Measurements from ENCODE around the gene SP1. TPM values are rescaled to one million over a fixed set of nuclear protein-coding genes. Genes with fewer than 3 reads are reported as not detected.

Gene SP1
- total RNA-seq, 2 experiments from 2014 or later, result 67.2 to 70.3 TPM

GRCh38 chr12:53463802-53464560, 84.0 kb downstream of the SP1 start:
- intact Hi-C loops (cut with micrococcal nuclease), result no loop called here
- Mint-ChIP-seq H3K4me3 (no peak overlapping the region), H3K36me3 (ENCODE audit: low read depth) (peaks cover 87% of the 10 kb centered on the region), H3K9me3 (no peaks in the 10 kb centered on the region), H3K4me1 (ENCODE audit: low read depth) (peaks cover 50% of the 10 kb centered on the region), H3K27me3 (no peaks in the 10 kb centered on the region), H3K27ac (peak overlapping the region; percentile 55)
- ChIA-PET CTCF (interaction anchor here (2.4 kb wide), 1 partner anchor 13 kb away, joined by 16 read pairs; no protein-coding TSS in a partner anchor), POLR2A (interaction anchor here (0.8 to 54.1 kb wide), 5 partner anchors 4 to 416 kb away, joined by 3 to 1494 read pairs (median 4); partner anchors contain the start of genes MAP3K12, NPFF, PCBP2 and TARBP2)
- TF ChIP-seq, protein P1, sequence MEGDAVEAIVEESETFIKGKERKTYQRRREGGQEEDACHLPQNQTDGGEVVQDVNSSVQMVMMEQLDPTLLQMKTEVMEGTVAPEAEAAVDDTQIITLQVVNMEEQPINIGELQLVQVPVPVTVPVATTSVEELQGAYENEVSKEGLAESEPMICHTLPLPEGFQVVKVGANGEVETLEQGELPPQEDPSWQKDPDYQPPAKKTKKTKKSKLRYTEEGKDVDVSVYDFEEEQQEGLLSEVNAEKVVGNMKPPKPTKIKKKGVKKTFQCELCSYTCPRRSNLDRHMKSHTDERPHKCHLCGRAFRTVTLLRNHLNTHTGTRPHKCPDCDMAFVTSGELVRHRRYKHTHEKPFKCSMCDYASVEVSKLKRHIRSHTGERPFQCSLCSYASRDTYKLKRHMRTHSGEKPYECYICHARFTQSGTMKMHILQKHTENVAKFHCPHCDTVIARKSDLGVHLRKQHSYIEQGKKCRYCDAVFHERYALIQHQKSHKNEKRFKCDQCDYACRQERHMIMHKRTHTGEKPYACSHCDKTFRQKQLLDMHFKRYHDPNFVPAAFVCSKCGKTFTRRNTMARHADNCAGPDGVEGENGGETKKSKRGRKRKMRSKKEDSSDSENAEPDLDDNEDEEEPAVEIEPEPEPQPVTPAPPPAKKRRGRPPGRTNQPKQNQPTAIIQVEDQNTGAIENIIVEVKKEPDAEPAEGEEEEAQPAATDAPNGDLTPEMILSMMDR (IDR thresholded peaks at IDR 0.05), result no peak
- DNase-seq (no peak), ATAC-seq (no peak)

GRCh38 chr12:53464685-53465418, 84.9 kb downstream of the SP1 start:
- ChIA-PET POLR2A (interaction anchor here (0.8 to 54.1 kb wide), 5 partner anchors 3 to 417 kb away, joined by 3 to 1494 read pairs (median 4); partner anchors contain the start of genes MAP3K12, NPFF, PCBP2 and TARBP2), CTCF (interaction anchor here (2.4 kb wide), 1 partner anchor 12 kb away, joined by 16 read pairs; no protein-coding TSS in a partner anchor)
- Mint-ChIP-seq H3K4me3 (no peak overlapping the region), H3K9me3 (no peaks in the 10 kb centered on the region), H3K36me3 (ENCODE audit: low read depth) (peaks cover 85% of the 10 kb centered on the region), H3K27me3 (no peaks in the 10 kb centered on the region), H3K27ac (peak overlapping the region; percentile 51), H3K4me1 (ENCODE audit: low read depth) (peaks cover 45% of the 10 kb centered on the region)
- TF ChIP-seq, protein P1 (IDR thresholded peaks at IDR 0.05), result no peak
- ATAC-seq, result peak; percentile 21
- DNase-seq, result no peak
- intact Hi-C loops (cut with micrococcal nuclease), result no loop called here

GRCh38 chr12:53465679-53466078, 85.7 kb downstream of the SP1 start:
- Mint-ChIP-seq H3K4me1 (ENCODE audit: low read depth) (peaks cover 39% of the 10 kb centered on the region), H3K4me3 (no peak overlapping the region), H3K27me3 (no peaks in the 10 kb centered on the region), H3K9me3 (no peaks in the 10 kb centered on the region), H3K36me3 (ENCODE audit: low read depth) (peaks cover 82% of the 10 kb centered on the region), H3K27ac (no peak overlapping the region)
- ChIA-PET POLR2A (interaction anchor here (43.3 to 54.1 kb wide), 2 partner anchors 2 to 21 kb away, joined by 1494 read pairs; partner anchors contain the start of genes MAP3K12, NPFF, PCBP2 and TARBP2), CTCF (interaction anchor here (2.4 kb wide), 1 partner anchor 11 kb away, joined by 16 read pairs; no protein-coding TSS in a partner anchor)
- DNase-seq (no peak), ATAC-seq (no peak)
- intact Hi-C loops (cut with micrococcal nuclease), result no loop called here
- TF ChIP-seq, protein P1 (IDR thresholded peaks at IDR 0.05), result no peak

Other genes with a start within 250 kb of the SP1 start
- gene ZNF740, start 199.5 kb upstream of the SP1 start, total RNA-seq, result 10 to 100 TPM; 31.3 to 35.9 TPM
- gene CSAD, start 199.3 kb upstream of the SP1 start, total RNA-seq, result 10 to 100 TPM; 13.8 to 18.6 TPM
- 100 to 1,000 TPM; 121 to 137 TPM for gene ITGB7, start 172.9 kb upstream of the SP1 start, total RNA-seq
- gene RARG, start 148.0 kb upstream of the SP1 start, total RNA-seq, result 10 to 100 TPM; 19.7 to 20.3 TPM
- gene ESPL1, start 111.9 kb upstream of the SP1 start, total RNA-seq, result 10 to 100 TPM; 62.1 to 63.4 TPM
- 100 to 1,000 TPM; 322 to 373 TPM for gene PFDN5, start 84.6 kb upstream of the SP1 start, total RNA-seq
- 10 to 100 TPM; 69.5 to 70.9 TPM for gene MYG1, start 80.5 kb upstream of the SP1 start, total RNA-seq
- gene AAAS, start 58.6 kb upstream of the SP1 start, total RNA-seq, result 10 to 100 TPM; 81.3 to 87.6 TPM
- gene SP7, start 43.8 kb upstream of the SP1 start, total RNA-seq, result not detected
- gene AMHR2, start 43.7 kb downstream of the SP1 start, total RNA-seq, result not detected
- 100 to 1,000 TPM; 167 to 187 TPM for gene PRR13, start 61.6 kb downstream of the SP1 start, total RNA-seq
- 100 to 1,000 TPM; 958 to 973 TPM for gene PCBP2, start 71.9 kb downstream of the SP1 start, total RNA-seq
- 10 to 100 TPM in 1 of 2 experiments, 1 to 10 TPM in 1; 8.2 to 10.0 TPM for gene MAP3K12, start 119.3 kb downstream of the SP1 start, total RNA-seq
- 10 to 100 TPM; 32.0 to 33.3 TPM for gene TARBP2, start 121.1 kb downstream of the SP1 start, total RNA-seq
- gene NPFF, start 127.3 kb downstream of the SP1 start, total RNA-seq, result not detected
- 10 to 100 TPM; 22.0 to 22.6 TPM for gene ATF7, start 246.2 kb downstream of the SP1 start, total RNA-seq

Data from activated CD8-positive, alpha-beta T cell treated with anti-CD3 and anti-CD28 coated beads for 36 hours (primary cell).